EH (cell line): ENCODE measurements around the gene NDUFAF3.
"Not testable (repeated sequence)": the region's sequence is repeated elsewhere in the genome, so short reads cannot be mapped to it uniquely, and the experiment has no call there.

Experiments used
- DNase-seq: peaks from one replicate; pipeline ENCODE4 v3.0.0-alpha.2; 2015; ENCODE audit warnings: low read depth

The NDUFAF3 gene

DNA sequence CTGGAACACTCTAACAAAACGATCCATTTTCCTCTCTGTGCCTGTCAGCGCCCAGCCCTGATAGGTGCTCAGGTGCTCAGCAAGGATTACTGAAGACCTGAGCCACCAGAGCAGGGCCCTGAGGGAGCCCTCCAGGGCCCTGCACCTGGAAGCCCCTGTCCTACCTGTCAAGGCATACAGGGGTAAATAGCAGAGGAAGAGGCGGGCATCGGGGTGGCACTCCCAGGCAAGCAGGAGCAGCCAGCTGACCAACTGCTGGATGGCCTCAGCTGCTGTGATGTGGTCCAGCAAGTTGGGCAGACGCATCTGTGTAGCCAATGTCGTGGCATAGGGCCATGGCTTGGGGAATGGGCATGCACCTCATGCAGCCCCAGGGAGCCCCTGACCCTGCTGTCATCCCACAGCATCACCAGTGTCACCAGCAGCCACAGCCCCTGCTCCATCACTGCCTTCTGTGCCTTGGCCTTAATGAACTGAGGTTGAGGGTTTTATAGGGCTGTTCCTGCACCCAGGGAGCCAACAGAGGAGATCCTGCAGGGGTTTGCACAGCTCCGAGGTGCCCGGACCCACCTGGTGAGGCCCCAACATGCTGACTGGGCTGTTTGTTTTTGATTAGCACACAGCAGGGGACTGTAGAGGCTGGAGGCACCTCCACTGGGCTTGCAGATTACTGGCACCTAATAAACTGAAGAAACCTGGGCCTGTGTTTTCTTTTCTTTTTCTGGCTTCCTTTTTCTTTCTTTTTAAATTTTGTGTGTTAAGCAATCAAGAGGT is 22.6 kb upstream of the NDUFAF3 start:
- DNase-seq: no peak

- DNase-seq: no peak
Observed at GRCh38 chr3:49001155-49001554, 20.8 kb upstream of the NDUFAF3 start.

DNA sequence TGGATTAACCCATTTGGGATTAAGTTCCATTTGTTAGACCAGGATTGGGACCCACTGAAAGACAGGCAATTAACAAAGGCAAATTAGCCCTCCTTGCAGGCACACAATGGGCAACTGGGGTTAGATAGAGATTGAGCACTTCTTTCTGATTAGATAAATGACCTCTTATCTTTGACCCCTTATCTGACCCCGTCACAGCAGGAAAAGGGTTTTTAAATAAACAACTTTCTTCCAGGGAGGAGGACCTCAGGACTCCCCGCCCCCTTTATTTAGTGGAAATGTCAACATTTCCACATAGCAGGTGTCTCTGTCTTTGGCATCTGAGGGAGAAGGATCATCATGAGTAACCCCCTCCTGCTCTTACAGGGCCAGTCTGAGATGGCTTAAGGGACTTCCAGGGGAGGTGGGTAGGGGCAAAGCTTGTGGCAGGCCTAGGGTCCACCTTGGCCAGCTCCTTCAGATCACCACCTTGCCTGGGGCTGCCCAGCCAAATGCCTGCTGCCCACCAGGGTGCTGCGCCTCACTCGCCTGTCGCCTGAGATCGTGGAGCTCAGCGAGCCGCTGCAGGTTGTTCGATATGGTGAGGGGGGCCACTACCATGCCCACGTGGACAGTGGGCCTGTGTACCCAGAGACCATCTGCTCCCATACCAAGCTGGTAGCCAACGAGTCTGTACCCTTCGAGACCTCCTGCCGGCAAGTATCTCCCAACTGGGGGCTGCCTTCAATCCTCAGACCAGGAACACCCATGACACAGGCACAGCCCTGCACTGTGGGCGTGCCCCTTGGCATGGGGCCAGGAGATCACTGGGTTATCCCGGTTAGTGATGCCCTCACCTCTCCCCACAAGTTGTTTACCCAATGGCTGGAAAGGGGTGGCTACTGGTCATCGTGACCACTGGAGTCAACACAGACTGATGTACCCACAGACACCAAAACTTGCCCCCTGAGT is 17.3 kb upstream of the NDUFAF3 start:
- no peak for DNase-seq

DNA sequence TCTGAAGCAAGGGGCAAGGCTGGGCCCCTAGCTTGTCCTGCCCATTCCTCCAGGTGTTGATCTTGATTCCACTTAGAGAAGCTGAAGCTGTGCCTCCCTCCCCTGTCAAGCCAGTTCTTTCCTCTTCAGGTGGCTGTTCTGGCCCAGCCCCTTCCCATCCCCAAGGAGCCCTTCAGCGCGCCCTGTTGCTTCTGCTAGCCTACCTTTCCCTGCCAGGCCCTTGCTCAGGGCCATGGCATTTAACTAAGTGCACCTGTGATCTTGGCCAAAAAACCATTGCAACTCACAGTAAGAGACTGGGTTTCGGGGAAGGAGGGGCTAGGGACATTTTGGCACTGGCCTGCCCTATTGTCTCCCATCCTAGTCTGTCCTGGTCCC is 16.6 kb upstream of the NDUFAF3 start:
- no peak for DNase-seq

GRCh38 chr3:49005998-49006397 is 15.9 kb upstream of the NDUFAF3 start:
- DNase-seq: no peak

DNA sequence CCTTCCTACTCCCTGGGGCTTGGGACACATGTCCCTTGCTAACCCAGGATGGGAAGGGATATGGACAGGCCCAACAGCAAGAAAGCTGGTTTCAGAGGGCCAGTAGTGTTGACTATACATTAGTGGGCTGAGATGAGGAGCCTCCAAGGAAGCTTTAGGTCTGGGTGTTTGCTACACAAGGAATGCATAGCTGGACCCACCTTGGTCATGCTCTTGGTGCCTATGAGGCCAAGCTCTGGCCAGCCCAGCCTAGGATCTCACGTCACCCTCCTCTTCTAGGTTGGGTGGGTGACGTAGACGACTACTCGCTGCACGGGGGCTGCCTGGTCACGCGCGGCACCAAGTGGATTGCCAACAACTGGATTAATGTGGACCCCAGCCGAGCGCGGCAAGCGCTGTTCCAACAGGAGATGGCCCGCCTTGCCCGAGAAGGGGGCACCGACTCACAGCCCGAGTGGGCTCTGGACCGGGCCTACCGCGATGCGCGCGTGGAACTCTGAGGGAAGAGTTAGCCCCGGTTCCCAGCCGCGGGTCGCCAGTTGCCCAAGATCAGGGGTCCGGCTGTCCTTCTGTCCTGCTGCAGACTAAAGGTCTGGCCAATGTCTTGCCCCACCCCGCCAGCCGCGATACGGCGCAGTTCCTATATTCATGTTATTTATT is 15.4 kb upstream of the NDUFAF3 start:
- DNase-seq: peak; percentile 33

DNA sequence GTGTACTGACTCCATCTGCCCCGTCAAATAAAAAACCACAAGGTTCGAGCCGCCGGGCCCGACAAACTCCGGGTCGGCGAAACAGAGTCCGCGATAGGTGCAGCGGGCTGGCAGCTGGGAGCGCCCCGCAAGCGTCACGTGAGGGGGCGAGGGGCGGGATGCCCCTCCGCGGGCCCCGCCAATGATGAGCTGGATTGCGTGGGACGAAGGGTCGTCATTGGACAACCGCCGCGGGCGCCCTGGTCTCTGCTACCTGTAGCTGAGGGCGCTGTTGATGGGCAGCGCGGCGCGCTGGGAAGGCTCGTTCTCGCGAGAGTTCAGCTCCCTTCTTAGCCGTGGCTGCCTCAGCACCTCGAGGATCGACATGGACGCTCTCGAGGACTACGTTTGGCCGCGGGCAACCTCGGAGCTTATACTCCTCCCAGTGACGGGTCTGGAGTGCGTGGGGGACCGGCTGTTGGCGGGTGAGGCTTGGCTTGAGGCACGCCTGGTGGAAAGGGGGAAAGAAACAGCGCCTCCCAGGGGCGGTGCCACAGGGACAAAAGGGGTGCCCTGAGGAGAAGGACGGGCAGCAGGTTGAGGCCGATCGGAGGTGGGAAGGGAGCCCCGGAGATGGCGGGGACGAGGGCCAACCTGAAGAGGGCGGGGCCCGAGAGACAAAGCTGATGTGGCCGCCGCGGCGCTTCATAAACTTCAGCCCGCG is 14.7 kb upstream of the NDUFAF3 start, which contains the start of gene WDR6:
Gene WDR6, plus strand, starts transcription at position 324 of the 703 bp plus-strand sequence. Its CDS starts 41 bp downstream, at position 365.
- peak; percentile 99 for DNase-seq

GRCh38 chr3:49007771-49008528 is 14.0 kb upstream of the NDUFAF3 start:
- peak; percentile 94 for DNase-seq

GRCh38 chr3:49008627-49009026 is 13.3 kb upstream of the NDUFAF3 start:
- DNase-seq: not testable (repeated sequence)

- DNase-seq: no peak
Observed at GRCh38 chr3:49009396-49009795, 12.5 kb upstream of the NDUFAF3 start.

- DNase-seq: no peak
Observed at GRCh38 chr3:49012441-49013017, 9.4 kb upstream of the NDUFAF3 start.

DNA sequence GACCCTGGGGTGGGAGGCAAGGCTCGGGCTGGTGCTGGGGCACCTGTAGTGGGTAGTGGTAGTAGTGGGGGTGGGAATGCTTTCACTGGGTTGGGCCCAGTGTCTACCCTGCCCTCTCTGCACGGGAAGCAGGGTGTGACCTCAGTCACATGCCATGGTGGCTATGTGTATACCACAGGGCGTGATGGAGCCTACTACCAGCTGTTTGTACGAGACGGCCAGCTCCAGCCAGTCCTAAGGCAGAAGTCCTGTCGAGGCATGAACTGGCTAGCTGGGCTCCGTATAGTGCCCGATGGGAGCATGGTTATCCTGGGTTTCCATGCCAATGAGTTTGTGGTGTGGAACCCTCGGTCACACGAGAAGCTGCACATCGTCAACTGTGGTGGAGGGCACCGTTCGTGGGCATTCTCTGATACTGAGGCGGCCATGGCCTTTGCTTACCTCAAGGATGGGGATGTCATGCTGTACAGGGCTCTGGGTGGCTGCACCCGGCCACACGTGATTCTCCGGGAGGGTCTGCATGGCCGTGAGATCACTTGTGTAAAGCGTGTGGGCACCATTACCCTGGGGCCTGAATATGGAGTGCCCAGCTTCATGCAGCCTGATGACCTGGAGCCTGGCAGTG is 8.7 kb upstream of the NDUFAF3 start:
- DNase-seq: no peak

DNA sequence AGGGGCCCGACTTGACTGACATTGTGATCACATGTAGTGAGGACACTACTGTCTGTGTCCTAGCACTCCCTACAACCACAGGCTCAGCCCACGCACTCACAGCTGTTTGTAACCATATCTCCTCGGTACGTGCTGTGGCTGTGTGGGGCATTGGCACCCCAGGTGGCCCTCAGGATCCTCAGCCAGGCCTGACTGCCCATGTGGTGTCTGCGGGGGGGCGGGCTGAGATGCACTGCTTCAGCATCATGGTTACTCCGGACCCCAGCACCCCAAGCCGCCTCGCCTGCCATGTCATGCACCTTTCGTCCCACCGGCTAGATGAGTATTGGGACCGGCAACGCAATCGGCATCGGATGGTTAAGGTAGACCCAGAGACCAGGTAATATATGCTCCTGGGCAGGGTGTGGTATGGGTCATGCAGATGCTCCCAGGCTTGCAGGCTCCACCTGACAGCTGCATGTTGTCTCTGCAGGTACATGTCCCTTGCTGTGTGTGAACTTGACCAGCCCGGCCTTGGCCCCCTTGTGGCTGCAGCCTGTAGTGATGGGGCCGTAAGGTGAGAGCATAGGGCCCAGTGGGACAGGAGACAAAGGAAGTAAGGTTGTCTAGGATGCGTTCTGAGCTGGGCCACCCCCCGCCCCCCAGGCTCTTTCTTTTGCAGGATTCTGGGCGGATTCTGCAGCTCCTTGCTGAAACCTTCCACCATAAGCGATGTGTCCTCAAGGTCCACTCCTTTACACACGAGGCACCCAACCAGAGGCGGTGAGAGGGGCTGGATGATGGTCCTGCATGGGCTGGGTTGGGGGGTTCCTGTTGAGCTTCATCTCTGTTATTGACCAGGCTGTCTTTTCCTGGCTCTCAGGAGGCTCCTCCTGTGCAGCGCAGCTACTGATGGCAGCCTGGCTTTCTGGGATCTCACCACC is 7.9 kb upstream of the NDUFAF3 start:
- DNase-seq: peak; percentile 49

- DNase-seq: no peak
Observed at GRCh38 chr3:49015072-49015471, 6.8 kb upstream of the NDUFAF3 start.

DNA sequence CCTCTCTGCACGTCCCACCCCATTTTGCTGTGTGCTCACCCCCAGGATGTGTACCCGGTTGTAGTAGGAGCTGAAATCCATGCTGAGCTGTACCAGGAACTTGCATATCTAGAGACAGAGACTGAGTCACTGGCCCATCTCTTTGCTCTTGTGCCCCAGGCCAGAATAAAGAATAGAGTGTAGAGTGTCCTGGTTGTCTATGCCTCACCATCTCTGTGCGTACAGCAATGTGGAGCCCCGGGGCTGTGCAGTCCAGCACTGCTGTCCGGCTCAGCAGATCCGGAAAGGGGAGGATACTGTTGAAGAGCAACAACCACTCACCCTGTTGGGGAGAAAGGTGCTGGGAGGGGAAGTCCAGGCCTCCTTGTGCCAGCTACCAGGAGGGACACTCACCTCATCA is 6.2 kb upstream of the NDUFAF3 start:
- no peak for DNase-seq

DNA sequence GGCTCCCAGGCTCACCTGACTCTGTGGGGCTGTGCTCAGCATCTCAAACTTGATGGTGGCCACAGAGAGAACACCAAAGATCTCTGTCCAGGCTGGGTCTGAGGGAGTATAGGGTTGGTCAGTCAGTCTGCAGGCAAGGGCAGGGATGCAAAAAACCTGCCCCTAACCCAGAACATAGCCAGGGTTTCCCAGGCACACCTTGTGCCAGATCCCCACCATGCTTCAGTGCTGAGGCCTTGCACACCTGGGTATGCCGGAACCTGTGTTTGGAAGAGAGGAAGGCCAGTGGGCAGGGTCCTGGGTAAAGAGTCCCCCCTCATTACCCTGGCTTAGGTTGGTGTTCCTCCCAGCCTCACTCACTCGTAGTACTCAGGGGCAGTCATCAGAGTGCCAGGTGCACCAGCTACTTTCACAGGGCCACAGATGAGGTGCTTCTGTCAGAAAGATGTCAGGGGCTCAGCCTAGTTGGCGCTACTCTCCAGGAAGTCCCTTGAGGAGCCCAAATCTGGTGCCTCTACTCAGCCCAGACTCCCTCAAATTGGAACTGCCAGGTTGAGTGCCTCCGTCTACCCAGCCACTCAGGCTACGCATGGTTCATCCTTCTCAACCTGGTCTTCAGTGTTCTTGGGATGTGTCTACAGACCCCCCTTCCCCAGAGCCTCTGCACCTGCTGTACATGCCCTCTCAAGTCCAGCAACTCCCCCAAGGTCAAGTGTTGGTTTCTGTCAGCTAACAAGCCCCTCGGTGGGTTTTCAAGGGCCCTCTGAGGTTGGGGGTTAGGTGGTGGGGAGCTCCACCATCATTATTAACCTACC is 5.3 kb upstream of the NDUFAF3 start:
- DNase-seq: no peak

- peak; percentile 17 for DNase-seq
Observed at GRCh38 chr3:49017229-49017970, 4.5 kb upstream of the NDUFAF3 start.
